GM13977 (cell line): Measurements from ENCODE around the gene REL.

Experiments
- DNase-seq: peaks from one replicate; pipeline ENCODE4 v3.0.0; 2012; ENCODE audit warnings: low spot score
- CTCF ChIP-seq: IDR thresholded peaks from 2 replicates; pipeline ENCODE4 v1.5.1; 2012; ENCODE audit warnings: mild to moderate bottlenecking, control low read depth; ENCODE audit not compliant: insufficient read depth; ENCODE audit errors: extremely low read depth, missing control alignments
- in situ Hi-C: fragments of 300-500 bp; cut with MboI; formaldehyde crosslinking; loops from one replicate; pipeline ENCODE4 v1.12.0; 2022; ENCODE audit warnings: low sequenced_read_pairs, low pct_unique_long_range_greater_than_20kb, mixed read lengths, inconsistent platforms; ENCODE audit not compliant: unreplicated experiment

REL gene

GRCh38 chr2:60966507-60967405, 85.4 kb downstream of the REL start:
- TF ChIP-seq CTCF, result no peak
- in situ Hi-C loops, result no loop called here
- no peak for DNase-seq

GRCh38 chr2:60972889-60973656, 91.7 kb downstream of the REL start:
- in situ Hi-C loops, result no loop called here
- no peak for TF ChIP-seq CTCF
- no peak for DNase-seq

DNA sequence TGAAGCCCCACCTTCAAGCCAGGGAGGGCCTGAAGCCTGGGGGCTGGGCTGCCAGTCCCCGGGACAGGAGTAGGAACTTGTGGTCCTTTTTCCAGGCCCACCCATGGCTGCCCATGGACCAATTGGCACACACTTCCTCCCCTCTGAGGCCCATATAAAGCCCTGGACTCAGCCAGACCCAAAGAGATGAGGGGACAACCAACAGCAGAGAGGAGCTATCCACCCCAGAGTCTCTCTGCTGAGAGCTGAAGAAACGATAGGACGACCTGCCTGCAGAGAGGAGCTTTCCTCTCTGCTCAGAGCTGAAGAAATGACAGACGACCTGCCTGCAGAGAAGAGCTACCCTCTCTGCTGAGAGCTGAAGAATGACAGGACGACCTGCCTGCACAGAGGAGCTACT, 92.3 kb downstream of the REL start:
- DNase-seq, result no peak
- TF ChIP-seq CTCF, result no peak
- in situ Hi-C loops, result no loop called here

GRCh38 chr2:60974652-60975051, 93.3 kb downstream of the REL start:
- no peak for TF ChIP-seq CTCF
- in situ Hi-C loops, result no loop called here
- no peak for DNase-seq
